Glutamatergic neuron (in vitro differentiated cells): ENCODE data around the gene CPXM2. TPM values are rescaled to one million over a fixed set of nuclear protein-coding genes. Genes with fewer than 3 reads are reported as not detected.

Source experiments
- DNase-seq: peaks from one replicate; pipeline ENCODE4 v3.0.0; 2022
- H3K27ac Mint-ChIP-seq: one replicate; pipeline ENCODE4 v1.8.0; 2020; ENCODE audit warnings: mild to moderate bottlenecking, mixed read lengths, inconsistent platforms; ENCODE audit not compliant: unreplicated experiment
- H3K27me3 Mint-ChIP-seq: one replicate; pipeline ENCODE4 v1.8.0; 2020; ENCODE audit warnings: mild to moderate bottlenecking, moderate library complexity, mixed read lengths, inconsistent platforms; ENCODE audit not compliant: unreplicated experiment
- H3K36me3 Mint-ChIP-seq: one replicate; pipeline ENCODE4 v1.8.0; 2020; ENCODE audit warnings: mild to moderate bottlenecking, mixed read lengths, inconsistent platforms; ENCODE audit not compliant: unreplicated experiment
- H3K4me1 Mint-ChIP-seq: one replicate; pipeline ENCODE4 v1.8.0; 2020; ENCODE audit warnings: mild to moderate bottlenecking, low read depth, mixed read lengths, inconsistent platforms; ENCODE audit not compliant: unreplicated experiment
- H3K4me3 Mint-ChIP-seq: one replicate; pipeline ENCODE4 v1.8.0; 2020; ENCODE audit warnings: mild to moderate bottlenecking, mixed read lengths, inconsistent platforms; ENCODE audit not compliant: unreplicated experiment
- H3K9me3 Mint-ChIP-seq: one replicate; pipeline ENCODE4 v1.8.0; 2020; ENCODE audit warnings: mild to moderate bottlenecking, moderate library complexity, mixed read lengths, inconsistent platforms; ENCODE audit not compliant: unreplicated experiment
- total RNA-seq: library from RNA; stranded (reverse); fragmentation: NEBNext Ultra II Directional; extraction: Animal tissue kit (Norgen Biotek cat#: 25700); gene quantifications from one replicate; pipeline ENCODE4 v1.2.1, GENCODE V29; 2021; ENCODE audit not compliant: unreplicated experiment
- TF ChIP-seq, protein P1 (sequence below): fragments of 200-600 bp; sonication (generic); IDR thresholded peaks from one replicate; pipeline ENCODE4 v1.5.0; 2021; ENCODE audit not compliant: partially characterized antibody, unreplicated experiment

CPXM2 gene
- total RNA-seq, 1 donor from 2014 or later: not detected

DNA sequence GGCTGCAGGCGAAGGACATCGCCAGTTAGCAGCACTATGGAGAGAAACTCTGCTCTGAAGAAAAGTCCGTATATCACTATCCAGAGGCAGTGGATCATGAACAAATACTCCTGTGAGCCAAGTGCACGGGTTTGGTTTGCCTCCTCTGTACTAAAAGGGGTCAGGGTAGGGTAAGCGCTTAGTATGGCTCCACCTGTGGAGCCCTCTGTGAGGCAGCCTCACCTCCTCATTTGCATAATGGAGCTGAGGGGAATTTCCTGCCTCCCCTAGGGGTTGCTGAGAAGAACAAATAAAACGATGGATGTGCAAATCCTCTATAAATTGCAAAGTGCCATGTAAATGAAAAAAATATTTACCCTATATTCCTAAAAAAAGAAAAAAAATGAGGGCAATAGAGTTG, 162.1 kb downstream of the CPXM2 start:
- Mint-ChIP-seq H3K9me3 (peaks cover 2% of the 10 kb centered on the region), H3K36me3 (peaks cover 8% of the 10 kb centered on the region), H3K4me1 (no peaks in the 10 kb centered on the region), H3K27me3 (no peaks in the 10 kb centered on the region), H3K4me3 (no peak overlapping the region), H3K27ac (no peak overlapping the region)
- TF ChIP-seq, protein P1, sequence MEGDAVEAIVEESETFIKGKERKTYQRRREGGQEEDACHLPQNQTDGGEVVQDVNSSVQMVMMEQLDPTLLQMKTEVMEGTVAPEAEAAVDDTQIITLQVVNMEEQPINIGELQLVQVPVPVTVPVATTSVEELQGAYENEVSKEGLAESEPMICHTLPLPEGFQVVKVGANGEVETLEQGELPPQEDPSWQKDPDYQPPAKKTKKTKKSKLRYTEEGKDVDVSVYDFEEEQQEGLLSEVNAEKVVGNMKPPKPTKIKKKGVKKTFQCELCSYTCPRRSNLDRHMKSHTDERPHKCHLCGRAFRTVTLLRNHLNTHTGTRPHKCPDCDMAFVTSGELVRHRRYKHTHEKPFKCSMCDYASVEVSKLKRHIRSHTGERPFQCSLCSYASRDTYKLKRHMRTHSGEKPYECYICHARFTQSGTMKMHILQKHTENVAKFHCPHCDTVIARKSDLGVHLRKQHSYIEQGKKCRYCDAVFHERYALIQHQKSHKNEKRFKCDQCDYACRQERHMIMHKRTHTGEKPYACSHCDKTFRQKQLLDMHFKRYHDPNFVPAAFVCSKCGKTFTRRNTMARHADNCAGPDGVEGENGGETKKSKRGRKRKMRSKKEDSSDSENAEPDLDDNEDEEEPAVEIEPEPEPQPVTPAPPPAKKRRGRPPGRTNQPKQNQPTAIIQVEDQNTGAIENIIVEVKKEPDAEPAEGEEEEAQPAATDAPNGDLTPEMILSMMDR: no peak
- DNase-seq: no peak

DNA sequence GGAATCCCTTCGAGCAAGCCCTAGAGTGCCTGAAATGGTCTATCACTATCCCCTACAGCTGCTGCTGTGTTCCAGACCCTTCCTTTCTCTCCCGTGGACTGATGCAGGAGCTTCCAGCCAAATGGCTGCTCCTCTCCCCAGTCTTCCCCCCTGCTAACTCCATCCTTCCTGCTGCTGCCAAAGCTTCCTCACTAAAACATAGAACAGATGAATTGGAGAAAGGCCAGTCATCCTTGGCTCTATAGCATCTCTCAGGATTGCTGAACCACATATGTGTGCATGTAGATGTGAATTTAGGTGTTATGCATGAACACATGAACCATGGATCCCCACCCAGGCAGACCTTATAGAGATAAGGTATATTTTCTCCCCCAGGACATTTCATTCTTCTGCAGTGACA, 164.8 kb downstream of the CPXM2 start:
- no peak for DNase-seq
- Mint-ChIP-seq H3K4me3 (no peak overlapping the region), H3K36me3 (peaks cover 8% of the 10 kb centered on the region), H3K27ac (no peak overlapping the region), H3K4me1 (no peaks in the 10 kb centered on the region), H3K9me3 (peaks cover 2% of the 10 kb centered on the region), H3K27me3 (peaks cover 3% of the 10 kb centered on the region)
- TF ChIP-seq, protein P1: no peak

DNA sequence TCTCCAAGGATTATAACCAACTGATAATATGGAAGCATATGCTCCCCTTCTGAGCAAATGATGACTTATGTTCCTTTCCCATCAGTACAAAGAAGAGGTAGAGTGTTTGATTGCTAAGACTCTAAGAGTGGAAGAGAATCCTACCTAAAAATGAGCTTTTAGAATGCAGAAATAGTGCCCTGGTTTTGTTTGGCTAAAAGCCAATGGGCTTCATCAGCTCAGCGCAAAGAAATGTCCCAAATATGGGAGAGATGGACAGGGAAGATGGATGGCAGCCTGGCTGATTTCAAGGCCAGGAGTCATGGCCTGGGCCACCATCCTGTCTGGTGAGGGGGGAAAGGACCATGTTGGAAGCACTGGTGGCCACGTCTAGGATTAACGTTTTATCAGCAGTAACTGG, 165.2 kb downstream of the CPXM2 start:
- H3K36me3 Mint-ChIP-seq: peaks cover 8% of the 10 kb centered on the region
- DNase-seq: no peak
- no peak overlapping the region for H3K4me3 Mint-ChIP-seq
- H3K27me3 Mint-ChIP-seq: peaks cover 3% of the 10 kb centered on the region
- peaks cover 2% of the 10 kb centered on the region for H3K9me3 Mint-ChIP-seq
- no peaks in the 10 kb centered on the region for H3K4me1 Mint-ChIP-seq
- no peak overlapping the region for H3K27ac Mint-ChIP-seq
- TF ChIP-seq, protein P1: no peak

DNA sequence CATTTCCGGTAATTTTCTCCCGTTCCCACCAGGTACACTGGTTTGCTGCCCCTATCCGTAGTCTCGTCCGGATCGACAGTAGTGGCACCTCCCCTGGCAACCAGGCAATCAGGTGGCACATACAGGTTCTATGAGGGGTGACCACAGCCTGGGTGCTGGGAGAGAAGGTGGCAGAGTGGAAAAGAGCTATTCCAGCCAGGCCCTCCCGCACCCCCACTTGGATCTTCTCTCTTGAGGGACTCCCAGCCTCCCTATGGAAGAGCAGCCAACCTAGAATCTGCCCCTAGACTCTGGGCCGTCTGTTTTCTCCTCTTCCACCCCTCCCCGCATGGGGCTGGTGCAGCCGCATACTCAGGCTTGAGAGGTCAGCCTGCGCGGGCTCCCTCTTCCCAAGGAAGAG, 166.9 kb downstream of the CPXM2 start:
- Mint-ChIP-seq H3K27ac (no peak overlapping the region), H3K36me3 (peaks cover 8% of the 10 kb centered on the region), H3K4me3 (no peak overlapping the region), H3K4me1 (no peaks in the 10 kb centered on the region), H3K9me3 (no peaks in the 10 kb centered on the region), H3K27me3 (peaks cover 3% of the 10 kb centered on the region)
- TF ChIP-seq, protein P1: no peak
- no peak for DNase-seq

DNA sequence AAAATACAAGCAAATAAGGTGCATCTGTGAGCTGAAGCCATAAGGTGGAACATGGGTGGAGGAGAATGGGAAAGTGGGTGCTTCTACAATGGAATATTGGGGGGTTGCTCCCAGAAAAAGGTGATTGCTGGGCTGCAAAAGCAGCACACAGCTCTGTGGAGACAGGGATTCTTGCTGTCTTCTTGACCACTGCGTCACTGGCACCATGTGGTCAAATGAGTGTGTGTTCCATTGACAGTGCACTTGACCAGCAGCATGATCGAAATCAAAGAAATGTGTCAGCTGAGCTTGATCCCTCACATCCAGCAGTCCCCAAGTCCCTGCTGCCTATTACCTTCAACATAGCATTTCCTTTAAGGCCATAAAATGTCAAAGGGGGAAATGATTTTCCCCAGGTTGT, 169.3 kb downstream of the CPXM2 start:
- Mint-ChIP-seq H3K4me3 (no peak overlapping the region), H3K36me3 (peaks cover 11% of the 10 kb centered on the region), H3K9me3 (no peaks in the 10 kb centered on the region), H3K4me1 (no peaks in the 10 kb centered on the region), H3K27me3 (peaks cover 3% of the 10 kb centered on the region), H3K27ac (no peak overlapping the region)
- no peak for DNase-seq
- TF ChIP-seq, protein P1: no peak
